ENCODE results near the gene MBD4.

DNA sequence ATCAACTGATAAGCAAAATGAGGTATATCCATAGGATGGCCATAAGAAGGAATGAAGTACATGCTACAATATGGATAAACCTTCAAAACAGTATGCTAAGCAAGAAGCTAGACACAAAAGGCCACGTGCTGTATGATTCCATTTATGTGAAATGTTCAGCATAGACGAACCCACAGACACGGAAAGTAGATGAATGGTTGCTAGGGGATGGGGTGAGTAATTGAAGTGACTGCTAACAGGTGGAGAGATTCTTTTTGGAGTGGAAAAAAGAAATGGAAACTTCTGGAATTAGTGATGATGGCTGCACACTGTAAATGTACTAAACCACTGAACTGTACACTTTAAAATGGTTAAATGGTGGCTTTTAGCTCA lies 10.7 kb downstream of the MBD4 start:
- TF ChIP-seq POLR2A (IDR thresholded peaks at IDR 0.05), result no peak
- TF ChIP-seq, protein P1, sequence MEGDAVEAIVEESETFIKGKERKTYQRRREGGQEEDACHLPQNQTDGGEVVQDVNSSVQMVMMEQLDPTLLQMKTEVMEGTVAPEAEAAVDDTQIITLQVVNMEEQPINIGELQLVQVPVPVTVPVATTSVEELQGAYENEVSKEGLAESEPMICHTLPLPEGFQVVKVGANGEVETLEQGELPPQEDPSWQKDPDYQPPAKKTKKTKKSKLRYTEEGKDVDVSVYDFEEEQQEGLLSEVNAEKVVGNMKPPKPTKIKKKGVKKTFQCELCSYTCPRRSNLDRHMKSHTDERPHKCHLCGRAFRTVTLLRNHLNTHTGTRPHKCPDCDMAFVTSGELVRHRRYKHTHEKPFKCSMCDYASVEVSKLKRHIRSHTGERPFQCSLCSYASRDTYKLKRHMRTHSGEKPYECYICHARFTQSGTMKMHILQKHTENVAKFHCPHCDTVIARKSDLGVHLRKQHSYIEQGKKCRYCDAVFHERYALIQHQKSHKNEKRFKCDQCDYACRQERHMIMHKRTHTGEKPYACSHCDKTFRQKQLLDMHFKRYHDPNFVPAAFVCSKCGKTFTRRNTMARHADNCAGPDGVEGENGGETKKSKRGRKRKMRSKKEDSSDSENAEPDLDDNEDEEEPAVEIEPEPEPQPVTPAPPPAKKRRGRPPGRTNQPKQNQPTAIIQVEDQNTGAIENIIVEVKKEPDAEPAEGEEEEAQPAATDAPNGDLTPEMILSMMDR (IDR thresholded peaks at IDR 0.05), result no peak

Measured in right lobe of liver (tissue), 4 donors.